ENCODE results near the gene CACFD1. TPM values are rescaled to one million over a fixed set of nuclear protein-coding genes. Genes with fewer than 3 reads are reported as not detected.
A peak's percentile ranks its signal among the peaks of the same experiment; 100 is the strongest.

Gene CACFD1
- total RNA-seq, 1 experiment from 2014 or later, result 22.5 TPM

GRCh38 chr9:133452562-133452961 lies 7.2 kb upstream of the CACFD1 start:
- ChIA-PET CTCF (interaction anchor here (0.7 to 1.5 kb wide), 2 partner anchors 10 kb away, joined by 3 to 4 read pairs; no protein-coding TSS in a partner anchor), POLR2A (no interaction called here)
- peaks cover 3% of the 10 kb centered on the region; the same call in 1 of the 2 replicates for H3K4me1 Mint-ChIP-seq
- no peaks in the 10 kb centered on the region for H3K9me3 Mint-ChIP-seq
- H3K4me3 Mint-ChIP-seq, result no peak overlapping the region
- no peaks in the 10 kb centered on the region for H3K27me3 Mint-ChIP-seq (ENCODE audit: low read depth)
- DNase-seq (ENCODE audit: low spot score), result no peak
- no peak overlapping the region for H3K27ac Mint-ChIP-seq
- no peak for ATAC-seq
- no peaks in the 10 kb centered on the region for H3K36me3 Mint-ChIP-seq
- TF ChIP-seq E2F1 (CRISPR knock-in tag; IDR thresholded peaks at IDR 0.05), result no peak
- no peak for TF ChIP-seq ESRRA (CRISPR knock-in tag; IDR thresholded peaks at IDR 0.05; ENCODE audit: borderline replicate concordance)
- no peak for TF ChIP-seq ZNF416 (CRISPR knock-in tag; IDR thresholded peaks at IDR 0.05)
- TF ChIP-seq ZNF121 (CRISPR knock-in tag; IDR thresholded peaks at IDR 0.05), result 0 out of 2 replicates have a peak, but pooled peaks have one; percentile 29
- no peak for TF ChIP-seq TEAD4 (CRISPR knock-in tag; IDR thresholded peaks at IDR 0.05)

GRCh38 chr9:133453651-133454050 lies 6.1 kb upstream of the CACFD1 start:
- POLR2A ChIA-PET, result no interaction called here
- H3K27ac Mint-ChIP-seq, result no peak overlapping the region
- ATAC-seq (no peak), DNase-seq (ENCODE audit: low spot score) (no peak)
- H3K4me3 Mint-ChIP-seq, result no peak overlapping the region
- no peaks in the 10 kb centered on the region for H3K36me3 Mint-ChIP-seq
- H3K4me1 Mint-ChIP-seq, result peaks cover 5% of the 10 kb centered on the region; the same call in 1 of the 2 replicates
- CTCF ChIA-PET, result interaction anchor here (1.2 to 1.4 kb wide), 2 partner anchors 16 to 18 kb away, joined by 3 to 4 read pairs; no protein-coding TSS in a partner anchor
- no peaks in the 10 kb centered on the region for H3K9me3 Mint-ChIP-seq
- H3K27me3 Mint-ChIP-seq (ENCODE audit: low read depth), result no peaks in the 10 kb centered on the region
- TF ChIP-seq E2F4 (CRISPR knock-in tag; IDR thresholded peaks at IDR 0.05; ENCODE audit: borderline replicate concordance, low read depth), result no peak
- TF ChIP-seq ZSCAN18 (CRISPR knock-in tag; IDR thresholded peaks at IDR 0.05), result no peak
- no peak for TF ChIP-seq GTF2I (CRISPR knock-in tag; conservative IDR thresholded peaks at IDR 0.05)
- TF ChIP-seq ATF2 (CRISPR knock-in tag; IDR thresholded peaks at IDR 0.05; ENCODE audit: borderline replicate concordance, low read depth), result no peak
- no peak for TF ChIP-seq ETV6 (CRISPR knock-in tag; IDR thresholded peaks at IDR 0.05)
- TF ChIP-seq CREB1 (CRISPR knock-in tag; IDR thresholded peaks at IDR 0.05), result no peak
- no peak for TF ChIP-seq EMX1 (CRISPR knock-in tag; IDR thresholded peaks at IDR 0.05)
- no peak for TF ChIP-seq JAZF1 (CRISPR knock-in tag; IDR thresholded peaks at IDR 0.05)
- TF ChIP-seq E2F5 (CRISPR knock-in tag; IDR thresholded peaks at IDR 0.05), result no peak
- TF ChIP-seq ATF1 (CRISPR knock-in tag; IDR thresholded peaks at IDR 0.05), result no peak
- no peak for TF ChIP-seq ZNF416 (CRISPR knock-in tag; IDR thresholded peaks at IDR 0.05)
- no peak for TF ChIP-seq MXD4 (CRISPR knock-in tag; IDR thresholded peaks at IDR 0.05; ENCODE audit: borderline replicate concordance)
- no peak for TF ChIP-seq KAT7 (CRISPR knock-in tag; IDR thresholded peaks at IDR 0.05; ENCODE audit: borderline replicate concordance)
- TF ChIP-seq TP53 (CRISPR knock-in tag; IDR thresholded peaks at IDR 0.05), result no peak
- TF ChIP-seq CBFB (CRISPR knock-in tag; IDR thresholded peaks at IDR 0.05; ENCODE audit: low read depth), result no peak
- TF ChIP-seq ARID4B (CRISPR knock-in tag; IDR thresholded peaks at IDR 0.05; ENCODE audit: borderline replicate concordance), result no peak
- no peak for TF ChIP-seq CTCF (IDR thresholded peaks at IDR 0.05)
- TF ChIP-seq FOXJ3 (CRISPR knock-in tag; IDR thresholded peaks at IDR 0.05; ENCODE audit: borderline replicate concordance), result no peak
- no peak for TF ChIP-seq IRF2 (CRISPR knock-in tag; IDR thresholded peaks at IDR 0.05; ENCODE audit: borderline replicate concordance, low read depth)

Data from WTC11 (cell line).